ENCODE measurements around the gene SLC16A5. TPM values are rescaled to one million over a fixed set of nuclear protein-coding genes. Genes with fewer than 3 reads are reported as not detected.

SLC16A5 gene
- total and polyA plus RNA-seq, 2 donors (not counting 1 experiment from before 2014, with no cell fraction given) = 9.3 to 14.5 TPM

DNA sequence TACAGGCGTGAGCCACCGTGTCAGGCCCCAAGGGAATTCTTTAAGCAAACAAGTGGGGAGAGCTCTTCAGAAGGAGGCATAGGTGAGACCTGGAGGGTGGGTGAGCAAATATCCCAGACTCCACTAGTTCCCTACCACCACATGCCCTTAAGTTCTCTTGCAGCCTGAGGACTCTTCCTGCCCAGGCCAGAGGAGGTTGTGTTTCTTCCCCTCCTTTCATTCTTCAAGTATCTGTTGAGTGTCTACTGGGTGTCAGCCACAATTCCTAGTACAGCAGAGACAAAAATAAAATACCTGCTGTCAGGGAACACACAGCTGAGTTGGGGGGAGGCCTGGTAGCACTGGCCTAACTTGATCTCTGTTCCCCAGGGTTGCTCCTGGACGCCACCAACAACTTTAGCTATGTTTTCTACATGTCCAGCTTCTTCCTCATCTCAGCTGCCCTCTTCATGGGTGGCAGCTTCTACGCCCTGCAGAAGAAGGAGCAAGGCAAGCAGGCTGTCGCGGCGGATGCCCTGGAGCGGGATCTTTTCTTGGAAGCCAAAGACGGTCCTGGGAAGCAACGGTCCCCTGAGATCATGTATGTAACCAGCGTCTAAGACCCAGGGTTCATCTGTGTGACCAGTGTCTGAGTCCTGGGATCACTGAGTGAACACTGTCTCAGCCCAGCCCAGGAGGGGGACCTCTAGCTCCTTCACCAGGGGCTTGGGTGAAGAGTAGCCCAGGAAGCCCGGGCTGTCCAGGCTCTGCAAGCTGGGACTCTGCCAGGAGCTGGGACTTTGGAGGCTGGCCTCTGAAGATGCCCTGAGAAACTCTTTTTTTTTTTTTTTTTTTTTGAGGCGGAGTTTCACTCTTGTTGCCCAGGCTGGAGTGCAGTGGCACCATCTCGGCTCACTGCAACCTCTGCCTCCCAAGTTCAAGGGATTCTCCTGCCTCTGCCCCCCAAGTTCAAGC is 16.1 kb downstream of the SLC16A5 start:
- ChIA-PET POLR2A (interaction anchor here (0.7 to 1.2 kb wide), 2 partner anchors 76 to 158 kb away, joined by 3 to 7 read pairs; partner anchors contain the start of gene MRPS7), CTCF (interaction anchor here (0.7 to 4.9 kb wide), 5 partner anchors 11 to 133 kb away, joined by 3 to 32 read pairs (median 5); no protein-coding TSS in a partner anchor)
- no peak for ATAC-seq (ENCODE audit: low read depth)
- DNase-seq = no peak
- Histone ChIP-seq H3K9me3 (ENCODE audit: control extremely low read depth in 1 of 3, control insufficient read depth in 2 of 3, insufficient read depth in 1 of 3, low read length in 2 of 3) (no peaks in the 10 kb centered on the region), H3K27me3 (replicated peaks in 1 of 4; ENCODE audit: control extremely low read depth in 1 of 4, control insufficient read depth in 3 of 4, insufficient read depth in 4 of 4, low read length in 3 of 4) (peaks cover 0 to 2% (median 0%) of the 10 kb centered on the region in 4 experiments), H4K20me1 (ENCODE audit: control insufficient read depth, insufficient read depth, low read length, poor library complexity, severe bottlenecking) (no peaks in the 10 kb centered on the region), H3K27ac (ENCODE audit: low read length in 2 of 2) (no peak overlapping the region), H3K9ac (ENCODE audit: low read length) (no peak overlapping the region), H3K79me2 (ENCODE audit: control insufficient read depth, insufficient read depth, low read length) (no peaks in the 10 kb centered on the region), H3K4me3 (ENCODE audit: control extremely low read depth in 1 of 5, extremely low read depth in 1 of 5, insufficient read depth in 1 of 5, low read depth in 2 of 5, low read length in 4 of 5) (no peak overlapping the region), H3K4me1 (ENCODE audit: control insufficient read depth in 2 of 2, insufficient read depth in 2 of 2, low read length in 2 of 2) (peaks cover 13 to 15% of the 10 kb centered on the region in 2 donors), H3K4me2 (replicated peaks; ENCODE audit: low read depth, low read length, poor library complexity, severe bottlenecking) (no peak overlapping the region), H2AFZ (ENCODE audit: insufficient read depth, low read depth, low read length, poor library complexity, severe bottlenecking) (no peak overlapping the region), H3K36me3 (replicated peaks in 1 of 2; ENCODE audit: control extremely low read depth in 1 of 2, control insufficient read depth in 1 of 2, extremely low read depth in 1 of 2, insufficient read depth in 2 of 2, low read length in 1 of 2) (peaks cover 0 to 2% of the 10 kb centered on the region in 2 experiments)
- Mint-ChIP-seq H3K4me1 (peaks cover 20% of the 10 kb centered on the region), H3K9me3 (ENCODE audit: insufficient read depth) (no peaks in the 10 kb centered on the region), H3K27me3 (no peaks in the 10 kb centered on the region), H3K27ac (peak overlapping the region; percentile 34), H3K4me3 (peak overlapping the region; percentile 23)
- WGBS (ENCODE audit: insufficient coverage) = 94% methylated on average over 10 of the region's 14 CpGs
- intact Hi-C loops (cut with micrococcal nuclease) = no loop called here
- TF ChIP-seq, protein P1, sequence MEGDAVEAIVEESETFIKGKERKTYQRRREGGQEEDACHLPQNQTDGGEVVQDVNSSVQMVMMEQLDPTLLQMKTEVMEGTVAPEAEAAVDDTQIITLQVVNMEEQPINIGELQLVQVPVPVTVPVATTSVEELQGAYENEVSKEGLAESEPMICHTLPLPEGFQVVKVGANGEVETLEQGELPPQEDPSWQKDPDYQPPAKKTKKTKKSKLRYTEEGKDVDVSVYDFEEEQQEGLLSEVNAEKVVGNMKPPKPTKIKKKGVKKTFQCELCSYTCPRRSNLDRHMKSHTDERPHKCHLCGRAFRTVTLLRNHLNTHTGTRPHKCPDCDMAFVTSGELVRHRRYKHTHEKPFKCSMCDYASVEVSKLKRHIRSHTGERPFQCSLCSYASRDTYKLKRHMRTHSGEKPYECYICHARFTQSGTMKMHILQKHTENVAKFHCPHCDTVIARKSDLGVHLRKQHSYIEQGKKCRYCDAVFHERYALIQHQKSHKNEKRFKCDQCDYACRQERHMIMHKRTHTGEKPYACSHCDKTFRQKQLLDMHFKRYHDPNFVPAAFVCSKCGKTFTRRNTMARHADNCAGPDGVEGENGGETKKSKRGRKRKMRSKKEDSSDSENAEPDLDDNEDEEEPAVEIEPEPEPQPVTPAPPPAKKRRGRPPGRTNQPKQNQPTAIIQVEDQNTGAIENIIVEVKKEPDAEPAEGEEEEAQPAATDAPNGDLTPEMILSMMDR (IDR thresholded peaks at IDR 0.05) = no peak
- TF ChIP-seq EZH2 (IDR thresholded peaks at IDR 0.05; ENCODE audit: borderline replicate concordance, insufficient read depth, low read depth, low read length, poor library complexity, severe bottlenecking) = no peak
